Measurements from ENCODE around the gene ZCCHC2. TPM values are rescaled to one million over a fixed set of nuclear protein-coding genes. Genes with fewer than 3 reads are reported as not detected.

The ZCCHC2 gene
- total RNA-seq, 1 experiment from 2014 or later = 12.4 TPM

GRCh38 chr18:62603979-62604378 lies 81.2 kb downstream of the ZCCHC2 start:
- Histone ChIP-seq H3K9ac (ENCODE audit: extremely low read depth, insufficient read length, low read length) (no peak overlapping the region), H3K9me3 (ENCODE audit: control insufficient read depth, low read depth, low read length) (no peaks in the 10 kb centered on the region), H2AK5ac (ENCODE audit: insufficient read length, low read length) (no peak overlapping the region), H3K27me3 (ENCODE audit: insufficient read depth, low read length) (no peaks in the 10 kb centered on the region; the same call in 1 of the 2 replicates), H4K5ac (ENCODE audit: insufficient read length, low read depth, low read length) (no peak overlapping the region), H3K4me1 (ENCODE audit: insufficient read depth, low read length) (no peaks in the 10 kb centered on the region), H2BK15ac (ENCODE audit: low read depth, low read length) (no peak overlapping the region), H2BK12ac (ENCODE audit: insufficient read length, low read depth, low read length) (no peak overlapping the region), H3K4me2 (ENCODE audit: insufficient read depth, insufficient read length, low read length) (no peak overlapping the region), H4K20me1 (ENCODE audit: control insufficient read depth, insufficient read depth, insufficient read length) (no peaks in the 10 kb centered on the region), H4K91ac (ENCODE audit: insufficient read length, low read depth, low read length) (no peak overlapping the region), H3K23ac (ENCODE audit: insufficient read length, low read depth, low read length) (no peak overlapping the region), H3K14ac (ENCODE audit: insufficient read depth, low read length) (no peak overlapping the region), H2BK20ac (ENCODE audit: low read depth, low read length, poor library complexity, severe bottlenecking) (no peak overlapping the region), H4K8ac (replicated peaks; ENCODE audit: insufficient read length, low read depth, low read length) (no peak overlapping the region), H3K23me2 (ENCODE audit: insufficient read length, low read depth, low read length, poor library complexity, severe bottlenecking) (no peaks in the 10 kb centered on the region), H3K79me1 (ENCODE audit: insufficient read depth, low read depth, low read length, poor library complexity, severe bottlenecking) (no peaks in the 10 kb centered on the region), H2BK120ac (ENCODE audit: low read depth, low read length, poor library complexity, severe bottlenecking) (no peak overlapping the region), H3K18ac (ENCODE audit: insufficient read length, low read depth, low read length) (no peak overlapping the region), H2BK5ac (ENCODE audit: insufficient read length, low read length) (no peak overlapping the region), H2AFZ (ENCODE audit: low read length) (no peak overlapping the region), H3T11ph (ENCODE audit: low read length) (no peak overlapping the region), H3K79me2 (ENCODE audit: insufficient read depth, low read length) (no peaks in the 10 kb centered on the region), H3K27ac (ENCODE audit: insufficient read length, low read depth, low read length) (no peak overlapping the region), H3K4ac (ENCODE audit: low read depth, low read length) (no peak overlapping the region), H3K56ac (ENCODE audit: insufficient read length, low read depth, low read length) (no peak overlapping the region)
- Mint-ChIP-seq H3K4me3 (no peak overlapping the region), H3K4me1 (peaks cover 13 to 21% of the 10 kb centered on the region in 2 experiments), H3K36me3 (ENCODE audit: insufficient read depth in 1 of 3, low read depth in 3 of 3) (no peaks in the 10 kb centered on the region; a peak in 1 of 7 replicates), H3K9me3 (no peaks in the 10 kb centered on the region), H3K27ac (no peak overlapping the region; a peak in 1 of 7 replicates), H3K27me3 (ENCODE audit: low read depth) (peaks cover 19% of the 10 kb centered on the region)
- DNase-seq = no peak
- no peak for TF ChIP-seq CTCF (conservative IDR thresholded peaks at IDR 0.05)
- WGBS (ENCODE audit: extremely low coverage, insufficient read length, low lambda C conversion rate) = no CpG with 5 or more reads among the region's 13 CpGs

Measured in H9 (cell line).